ENCODE measurements around the gene FBN1. TPM values are rescaled to one million over a fixed set of nuclear protein-coding genes. Genes with fewer than 3 reads are reported as not detected.

Gene FBN1
- total RNA-seq, 4 donors from 2014 or later: 128 to 325 (median 215) TPM

GRCh38 chr15:48564690-48565089 is 80.8 kb downstream of the FBN1 start:
- TF ChIP-seq CTCF (IDR thresholded peaks at IDR 0.05; ENCODE audit: low read depth): no peak

GRCh38 chr15:48563934-48564333 is 81.6 kb downstream of the FBN1 start:
- no peak for TF ChIP-seq CTCF (IDR thresholded peaks at IDR 0.05; ENCODE audit: low read depth)

GRCh38 chr15:48560321-48561051 is 85.0 kb downstream of the FBN1 start:
- TF ChIP-seq CTCF (IDR thresholded peaks at IDR 0.05; ENCODE audit: low read depth): no peak

GRCh38 chr15:48559285-48559684 is 86.2 kb downstream of the FBN1 start:
- TF ChIP-seq CTCF (IDR thresholded peaks at IDR 0.05; ENCODE audit: low read depth): no peak

- TF ChIP-seq CTCF (IDR thresholded peaks at IDR 0.05; ENCODE audit: low read depth): no peak
These were observed 87.3 kb downstream of the FBN1 start for GRCh38 chr15:48558226-48558625.

GRCh38 chr15:48557335-48557734 is 88.2 kb downstream of the FBN1 start:
- TF ChIP-seq CTCF (IDR thresholded peaks at IDR 0.05; ENCODE audit: low read depth): no peak

GRCh38 chr15:48556159-48556897 is 89.2 kb downstream of the FBN1 start:
- no peak for TF ChIP-seq CTCF (IDR thresholded peaks at IDR 0.05; ENCODE audit: low read depth)

All from subcutaneous adipose tissue (tissue), 4 donors.